IPS-18c (cell line): Measurements from ENCODE around the gene SP3.

Experiments
- H3K4me3 ChIP-seq: 2 replicates; pipeline ENCODE4 v1.7.0; 2013; ENCODE audit warnings: low read depth, mild to moderate bottlenecking, low read length, moderate library complexity; ENCODE audit not compliant: insufficient read depth
- H3K9me3 ChIP-seq: one replicate; pipeline ENCODE4 v1.6.1; 2013; ENCODE audit warnings: mild to moderate bottlenecking, low read length, moderate library complexity; ENCODE audit not compliant: control insufficient read depth, insufficient read depth

The SP3 gene

DNA sequence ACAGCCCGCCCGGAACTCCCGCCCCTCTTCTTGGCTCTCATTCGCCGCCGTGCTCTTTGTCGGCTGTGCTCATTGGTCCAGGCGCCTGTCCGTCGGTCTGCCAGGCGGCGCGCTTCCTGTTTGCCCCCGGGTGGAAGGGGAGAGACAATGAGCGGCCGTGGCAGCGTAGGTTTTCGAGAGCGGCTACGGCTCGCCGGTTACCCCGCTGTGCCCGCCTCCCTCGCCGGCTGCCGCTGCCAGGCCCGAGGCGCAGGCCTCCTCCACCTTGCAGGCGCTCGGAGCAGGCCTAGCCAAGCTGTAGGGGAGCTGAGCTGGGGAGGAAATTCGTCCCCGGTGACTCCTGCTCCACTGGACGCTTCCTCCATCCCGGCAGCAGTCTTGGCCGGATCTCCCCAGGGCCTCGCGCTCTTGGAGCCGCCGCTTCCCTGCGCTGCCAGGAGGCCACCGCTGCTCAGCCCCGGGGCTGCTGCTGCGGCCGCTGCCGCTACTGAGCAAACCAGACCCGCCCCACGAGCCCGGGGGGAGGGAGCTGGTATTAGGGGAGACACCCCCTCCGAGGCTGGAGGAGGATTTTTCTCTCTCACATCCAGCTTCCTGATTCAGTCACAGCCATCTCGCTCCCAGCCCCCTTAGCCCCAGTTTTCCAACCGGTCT, at the start of gene SP3:
TSS of gene SP3 (minus strand) at position 2 of the 654 bp plus-strand sequence. CDS start 202 bp downstream, outside the sequence.
- Histone ChIP-seq H3K9me3 (peaks cover 6% of the 10 kb centered on the region), H3K4me3 (peak within 1 kb of the TSS; percentile 96)

DNA sequence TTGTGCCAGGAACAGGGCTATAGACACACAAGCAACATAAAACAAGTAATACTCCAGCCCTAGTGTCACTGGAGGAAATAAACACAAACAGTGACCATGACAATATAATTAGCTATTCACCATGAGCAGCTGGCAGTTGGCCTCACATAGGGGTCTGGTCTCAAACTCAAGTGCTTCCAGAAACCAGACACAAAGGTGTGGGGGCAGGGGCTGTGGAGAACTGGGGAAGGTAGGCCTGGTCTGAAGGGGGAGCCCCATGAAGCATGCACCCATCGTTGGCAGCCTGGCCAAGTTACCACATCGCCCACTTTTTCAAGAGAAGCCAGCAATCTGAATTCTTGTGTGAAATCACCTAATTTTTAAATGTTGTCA, 49.5 kb upstream of the SP3 start:
- H3K4me3 ChIP-seq: no peak overlapping the region; the same call in 1 of the 2 replicates
- no peaks in the 10 kb centered on the region for H3K9me3 ChIP-seq

DNA sequence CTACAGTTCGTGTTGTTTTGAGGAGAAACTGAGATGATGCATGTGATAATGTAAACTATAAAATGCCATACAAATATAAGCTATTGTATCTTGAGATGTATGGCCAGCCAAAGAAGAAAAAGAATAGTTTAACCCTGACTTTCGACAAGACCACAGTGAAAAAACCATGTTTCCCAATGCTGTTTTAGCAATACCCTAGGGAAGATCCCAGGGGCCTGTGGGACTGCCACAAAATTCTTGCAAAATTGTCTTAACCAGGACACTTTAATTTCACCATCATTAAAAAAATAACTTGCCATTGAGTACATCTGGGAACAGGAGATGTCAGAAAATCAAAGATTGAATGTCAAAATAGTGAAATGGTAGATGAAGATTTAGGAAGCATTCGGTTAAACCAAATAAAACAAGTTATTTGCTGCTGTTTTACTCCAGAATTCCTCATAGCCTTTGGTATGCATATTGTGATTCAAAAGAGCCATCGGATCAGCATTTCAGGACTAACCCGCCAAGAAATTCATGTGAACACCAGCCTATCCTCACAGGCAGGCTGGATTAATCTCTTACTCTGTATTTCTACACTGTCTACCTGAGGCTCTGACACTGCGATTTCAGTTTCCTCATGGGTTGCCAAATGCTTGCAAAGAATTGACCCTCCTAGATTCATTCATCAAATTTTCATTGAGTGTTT, 49.0 kb upstream of the SP3 start:
- Histone ChIP-seq H3K4me3 (no peak overlapping the region), H3K9me3 (no peaks in the 10 kb centered on the region)

DNA sequence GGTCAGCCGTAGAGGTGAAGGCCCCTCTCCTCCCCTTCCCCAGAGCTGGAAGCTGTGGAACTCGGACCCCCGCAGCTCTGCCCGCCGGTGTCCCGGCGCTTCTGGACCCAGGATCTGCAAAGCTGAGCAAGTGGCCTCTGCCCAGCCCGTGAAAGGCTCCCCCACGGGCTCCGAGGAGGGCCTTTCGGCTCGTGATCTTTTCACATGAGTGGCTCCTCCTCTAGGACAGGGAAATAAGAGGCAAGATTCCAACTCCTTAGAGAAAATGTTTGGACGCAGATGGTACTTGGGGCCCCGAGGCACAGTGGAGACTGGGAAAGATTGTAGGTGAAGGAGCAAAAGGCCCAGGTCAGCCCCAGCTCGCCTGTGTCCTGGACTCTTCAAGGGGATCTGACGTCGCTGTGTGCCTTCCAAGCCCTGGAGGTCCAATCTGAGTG, 48.2 kb upstream of the SP3 start:
- Histone ChIP-seq H3K9me3 (no peaks in the 10 kb centered on the region), H3K4me3 (peak overlapping the region; percentile 29; the same call in 1 of the 2 replicates)

DNA sequence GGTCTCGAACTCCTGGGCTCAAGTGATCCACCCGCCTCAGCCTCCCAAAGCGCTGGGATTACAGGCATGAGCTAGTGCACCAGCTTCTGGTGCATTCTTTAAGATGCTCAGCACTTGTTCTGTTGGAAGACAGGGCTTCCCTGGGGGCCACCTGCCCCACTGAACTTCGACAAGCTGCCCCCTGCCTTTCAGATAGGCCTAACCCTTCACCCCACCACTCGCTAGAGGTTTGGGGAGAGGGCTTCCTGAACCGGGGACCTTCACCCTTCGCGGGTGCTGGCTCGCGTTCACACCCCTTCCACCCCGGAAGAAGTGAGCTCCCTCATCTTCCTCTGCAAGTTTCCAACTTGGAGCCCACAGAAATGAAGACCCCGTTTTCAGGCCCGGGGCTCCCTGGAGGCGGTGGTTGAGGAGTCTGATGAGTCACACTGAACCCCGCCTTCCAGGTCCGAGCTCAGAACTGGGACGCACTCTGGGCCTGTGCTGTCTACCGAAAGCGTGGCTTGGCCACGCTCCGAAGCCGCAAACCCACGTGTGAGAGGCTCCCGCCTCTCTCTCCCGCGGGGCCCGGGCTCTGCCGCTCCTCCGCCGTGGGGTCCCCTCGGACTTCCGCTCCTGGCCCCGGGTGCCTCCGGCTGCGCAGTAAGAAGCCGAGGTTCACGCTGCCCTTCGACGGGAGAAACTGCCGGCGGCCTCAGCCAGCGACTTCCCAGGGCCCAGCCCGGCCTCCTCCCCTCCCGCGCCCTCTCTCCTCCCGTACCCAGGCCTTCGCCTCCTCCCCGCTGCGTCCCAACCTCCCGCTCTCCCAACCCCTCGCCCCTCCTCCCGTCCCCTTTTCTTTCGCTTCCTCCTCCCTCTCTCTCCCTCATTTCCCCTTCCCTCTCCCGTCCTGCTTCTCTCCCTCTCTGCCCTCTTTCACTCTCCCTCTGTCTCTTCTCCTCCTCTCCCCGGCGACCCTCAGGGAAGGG, 47.5 kb upstream of the SP3 start:
- H3K4me3 ChIP-seq: peak overlapping the region; percentile 29; the same call in 1 of the 2 replicates
- no peaks in the 10 kb centered on the region for H3K9me3 ChIP-seq

DNA sequence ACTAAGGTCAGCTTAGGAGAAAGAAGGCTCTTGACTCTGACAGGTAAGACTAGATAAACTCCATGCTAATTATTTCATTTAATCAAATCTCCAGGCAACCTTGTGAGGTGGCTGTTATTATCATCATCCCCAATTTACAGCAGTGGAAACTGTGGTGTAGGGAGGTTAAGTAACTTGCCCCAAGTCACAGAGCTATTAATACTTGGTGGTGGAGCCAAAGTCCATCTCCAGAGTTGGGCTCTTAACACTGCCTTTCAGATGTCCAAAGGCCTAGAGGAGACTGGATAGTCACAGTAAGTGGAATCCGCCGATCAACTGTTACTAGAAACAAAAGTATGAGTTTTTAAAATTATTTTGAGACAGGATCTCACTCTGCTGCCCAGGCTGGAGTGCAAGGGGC, 46.6 kb upstream of the SP3 start:
- Histone ChIP-seq H3K4me3 (no peak overlapping the region), H3K9me3 (no peaks in the 10 kb centered on the region)

DNA sequence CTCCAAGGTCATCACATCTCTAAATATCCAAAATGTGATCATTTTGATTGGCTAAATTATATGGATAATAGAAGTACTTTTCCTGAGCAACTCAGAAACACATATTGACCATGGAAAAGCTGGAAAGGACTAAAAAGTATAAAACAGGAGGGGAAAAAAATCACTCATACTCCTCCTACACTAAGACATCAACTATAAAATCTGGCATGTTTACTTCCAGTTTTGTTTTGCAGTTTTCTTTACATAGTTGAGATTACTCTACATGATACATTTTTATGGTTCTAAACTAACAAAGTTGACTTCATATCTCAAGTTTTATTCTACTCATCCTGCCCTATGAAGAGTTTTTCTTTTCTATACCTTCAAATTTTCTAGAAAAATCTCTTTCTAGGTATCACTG, 46.0 kb upstream of the SP3 start:
- H3K9me3 ChIP-seq: no peaks in the 10 kb centered on the region
- H3K4me3 ChIP-seq: no peak overlapping the region

DNA sequence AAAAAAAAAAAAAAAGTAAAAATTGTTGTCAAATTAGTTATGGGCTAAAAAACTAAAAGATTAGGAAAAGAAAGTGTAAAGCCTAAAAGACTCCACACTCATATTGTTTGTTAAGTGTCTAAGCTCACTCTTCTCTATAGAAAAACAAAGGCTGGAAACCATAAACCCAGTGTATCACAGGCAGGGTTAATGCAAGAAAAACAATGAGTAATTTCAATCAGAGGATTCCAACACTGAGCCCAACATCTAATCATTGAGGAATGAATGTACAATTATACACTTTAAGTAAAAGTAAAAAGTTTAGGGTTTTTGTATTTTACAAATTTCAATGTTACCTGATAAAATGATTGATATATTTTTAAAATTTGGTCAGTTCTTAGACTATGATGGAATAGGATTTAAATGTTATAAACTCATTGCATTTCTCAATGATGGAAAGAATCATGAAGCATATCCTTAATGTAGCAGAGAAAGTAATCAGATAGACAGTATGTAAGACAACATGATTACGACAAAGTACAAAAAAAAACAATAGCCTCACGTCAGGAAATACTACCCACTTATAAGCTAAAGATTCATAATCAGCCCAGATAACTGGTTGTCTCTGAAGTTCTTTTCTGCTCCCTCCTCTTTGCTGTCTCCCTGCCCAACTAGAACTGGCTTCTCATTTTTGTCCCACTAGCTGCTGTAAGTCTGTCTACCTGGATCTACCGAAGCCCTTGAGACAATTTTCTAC, 44.5 kb upstream of the SP3 start:
- no peaks in the 10 kb centered on the region for H3K9me3 ChIP-seq
- no peak overlapping the region for H3K4me3 ChIP-seq

DNA sequence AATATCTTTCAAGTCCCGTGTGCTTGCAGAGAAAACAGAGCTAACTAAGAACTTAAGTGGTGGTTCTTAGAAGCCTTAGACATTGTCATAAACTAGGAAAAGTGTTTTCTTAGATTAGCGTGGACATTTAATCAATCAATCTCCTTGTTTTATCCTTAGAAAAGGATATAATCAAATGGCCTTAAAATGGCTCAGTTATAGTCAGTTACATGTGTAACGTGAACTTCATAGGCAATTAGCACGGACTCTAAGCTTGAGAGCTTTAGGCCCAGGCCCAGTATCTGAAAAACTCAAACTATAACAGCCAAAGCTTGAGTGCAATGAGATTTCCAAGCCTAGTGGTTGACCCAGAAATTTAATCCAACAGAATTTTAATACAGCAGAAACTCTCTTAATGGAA, 43.5 kb upstream of the SP3 start:
- no peak overlapping the region for H3K4me3 ChIP-seq
- H3K9me3 ChIP-seq: no peaks in the 10 kb centered on the region

DNA sequence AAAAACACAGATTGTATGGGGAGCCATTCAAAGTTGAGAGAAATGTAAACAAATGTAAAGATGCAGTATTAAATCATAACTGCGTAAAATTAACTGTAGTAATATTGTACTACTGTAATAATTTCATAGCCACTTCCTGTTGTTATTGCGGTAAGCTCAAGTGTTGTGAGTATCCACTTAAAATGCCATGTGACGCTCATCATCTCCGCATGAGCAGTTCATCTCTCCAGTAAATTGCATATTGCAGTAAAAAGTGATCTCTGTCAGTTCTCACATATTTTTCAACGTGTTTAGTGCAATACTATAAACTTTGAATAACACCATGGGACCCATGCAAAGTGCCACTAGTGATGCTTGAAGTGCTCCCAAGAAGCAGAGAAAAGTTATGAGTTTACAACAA, 41.8 kb upstream of the SP3 start:
- Histone ChIP-seq H3K4me3 (no peak overlapping the region), H3K9me3 (no peaks in the 10 kb centered on the region)

DNA sequence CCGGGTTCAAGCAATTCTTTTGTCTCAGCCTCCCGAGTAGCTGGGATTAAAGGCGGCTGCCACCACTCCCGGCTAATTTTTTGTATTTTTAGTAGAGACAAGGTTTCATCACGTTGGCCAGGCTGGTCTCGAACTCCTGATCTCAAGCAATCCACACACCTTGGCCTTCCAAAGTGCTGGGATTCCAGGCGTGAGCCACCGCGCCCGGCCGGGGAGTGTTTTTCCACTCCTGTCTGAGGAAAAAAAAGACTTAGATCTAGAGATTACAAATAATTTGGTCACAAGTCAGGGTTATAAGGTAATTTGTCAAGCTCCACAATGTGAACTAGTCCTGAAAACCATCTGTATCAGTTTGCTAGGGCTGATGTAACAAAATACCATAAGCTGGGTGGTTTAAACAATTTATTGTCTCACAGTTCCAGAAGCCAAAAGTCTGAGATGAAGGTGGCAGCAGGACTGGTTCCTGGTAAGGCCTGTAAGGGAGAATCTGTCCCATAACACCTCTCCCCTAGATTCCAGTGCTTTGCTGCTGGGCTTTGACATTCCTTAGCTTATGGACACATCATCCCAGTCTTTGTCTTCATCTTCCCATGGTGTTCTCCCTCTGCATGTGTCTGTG, 40.7 kb upstream of the SP3 start:
- no peak overlapping the region for H3K4me3 ChIP-seq
- H3K9me3 ChIP-seq: no peaks in the 10 kb centered on the region

DNA sequence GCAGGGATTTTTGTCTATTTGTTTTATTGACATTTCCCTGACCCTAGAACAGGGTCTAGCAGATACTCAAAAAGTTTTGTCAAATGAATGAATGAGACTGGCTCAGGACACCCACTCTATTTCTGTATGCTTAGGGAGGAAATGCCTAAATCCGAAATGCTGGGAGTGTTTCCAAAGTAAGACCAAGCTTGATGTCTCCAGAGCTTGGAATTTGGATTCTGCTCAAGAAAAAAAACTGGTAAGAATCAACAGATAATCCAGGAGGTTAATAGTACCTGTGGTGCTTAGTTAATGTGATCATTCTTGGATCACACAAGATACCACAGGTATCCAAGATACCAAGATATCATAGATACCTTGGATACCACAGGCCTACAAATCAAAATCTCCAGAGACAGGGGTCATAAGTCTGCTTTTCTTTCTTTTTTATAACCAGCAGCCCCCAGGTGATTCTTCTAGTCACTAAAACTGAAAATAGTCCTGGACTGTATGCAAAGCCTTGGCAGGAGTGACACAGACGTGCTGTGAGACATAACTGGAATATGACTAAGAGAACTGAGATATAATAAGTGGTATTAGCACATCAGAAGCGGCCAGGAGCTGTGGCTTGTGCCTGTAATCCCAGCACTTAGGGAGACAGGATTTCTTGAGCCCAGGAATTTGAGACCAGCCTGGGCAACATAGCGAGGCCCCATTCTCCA, 39.9 kb upstream of the SP3 start:
- H3K9me3 ChIP-seq: no peaks in the 10 kb centered on the region
- H3K4me3 ChIP-seq: no peak overlapping the region

DNA sequence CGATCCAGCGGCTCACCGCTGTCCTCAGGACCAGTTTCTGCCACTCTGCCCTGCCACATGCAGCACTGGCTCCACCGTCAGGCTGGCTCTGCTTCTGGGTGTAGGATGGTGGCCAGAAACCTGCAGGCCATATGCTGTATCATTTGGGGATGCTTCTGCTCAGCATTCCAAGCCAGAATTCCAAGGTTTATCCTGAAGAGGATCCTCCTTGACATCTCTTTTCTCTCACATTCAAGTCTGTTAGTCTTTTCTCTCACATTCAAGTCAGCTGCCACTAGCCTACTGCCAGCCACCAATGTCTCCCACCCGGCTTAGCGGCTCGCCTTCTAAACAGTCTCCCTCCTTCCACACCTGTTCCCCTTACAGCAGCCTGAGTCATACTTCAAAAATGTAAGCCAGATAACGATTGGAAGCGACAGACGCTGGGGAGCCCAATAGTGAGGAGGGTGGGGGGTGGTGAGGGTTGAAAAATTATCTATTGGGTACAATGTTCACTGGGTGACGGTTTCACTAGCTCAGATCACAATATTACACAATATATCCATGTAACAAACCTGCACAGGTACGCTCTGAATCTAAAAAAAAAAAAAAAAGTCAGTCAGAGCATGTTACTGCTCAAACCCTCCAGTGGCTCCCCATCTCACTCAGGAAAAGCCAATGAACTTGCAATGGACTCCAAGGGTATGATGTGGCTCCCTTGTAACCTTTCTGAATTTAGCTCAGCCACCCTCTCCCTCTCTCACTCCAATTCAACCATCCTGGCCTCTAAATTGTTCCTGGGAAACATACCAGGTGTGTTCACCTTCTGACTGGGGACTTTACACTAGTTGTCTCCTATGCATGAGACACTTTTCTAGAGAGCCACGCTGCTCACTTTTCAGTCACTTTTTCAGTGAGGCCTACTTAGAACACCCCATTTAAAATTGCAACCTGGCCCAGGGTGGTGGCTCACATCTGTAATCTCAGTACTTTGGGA, 38.8 kb upstream of the SP3 start:
- Histone ChIP-seq H3K9me3 (no peaks in the 10 kb centered on the region), H3K4me3 (no peak overlapping the region)

DNA sequence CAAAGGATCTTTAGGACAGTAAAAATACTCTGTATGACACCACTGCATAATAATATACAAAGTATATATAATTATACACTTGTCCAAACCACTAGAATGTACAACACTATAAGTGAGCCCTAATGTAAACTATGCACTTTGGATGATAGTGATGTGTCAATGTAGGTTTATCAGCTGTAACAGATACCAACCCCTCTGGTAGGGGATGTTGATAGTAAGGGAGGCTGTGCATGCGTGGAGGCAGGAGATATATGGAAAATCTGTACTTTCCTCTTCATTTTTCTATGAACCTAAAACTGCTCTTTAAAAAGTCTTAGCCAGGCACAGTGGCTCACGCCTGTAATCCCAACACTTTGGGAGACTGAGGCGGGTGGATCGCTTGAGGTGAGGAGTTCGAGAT, 37.5 kb upstream of the SP3 start:
- H3K4me3 ChIP-seq: no peak overlapping the region
- no peaks in the 10 kb centered on the region for H3K9me3 ChIP-seq

DNA sequence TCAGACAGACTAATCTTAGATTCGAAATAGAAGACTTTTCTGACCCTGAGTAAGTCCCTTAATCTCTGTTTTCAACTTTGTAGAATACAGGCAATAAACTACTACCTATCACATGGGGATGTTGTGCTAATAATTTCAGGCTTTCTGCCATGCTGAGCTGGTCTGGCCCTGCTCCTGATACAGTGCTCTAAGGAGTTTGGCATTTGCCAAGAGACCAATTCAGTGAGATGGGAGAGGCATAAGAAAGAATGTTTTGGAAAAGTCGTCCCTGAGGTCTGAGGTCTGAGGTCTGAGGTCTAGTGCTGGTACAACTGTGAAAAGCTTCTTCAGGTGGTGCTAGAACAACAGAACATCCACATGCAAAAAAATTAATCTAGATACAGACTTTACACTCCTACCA, 35.9 kb upstream of the SP3 start:
- H3K4me3 ChIP-seq: no peak overlapping the region
- H3K9me3 ChIP-seq: no peaks in the 10 kb centered on the region
